H1 (cell line): ENCODE measurements around the gene GALNT18.

Source experiments
- CHD2 ChIP-seq: IDR thresholded peaks from 2 replicates; pipeline ENCODE4 v1.6.1; 2012; ENCODE audit warnings: low read length, improper control_type of control experiment
- CREB1 ChIP-seq: IDR thresholded peaks from 2 replicates; pipeline ENCODE4 v1.6.1; 2012; ENCODE audit warnings: inconsistent platforms
- CTCF ChIP-seq, 3 experiments: IDR thresholded peaks; 1 replicate in 2 of 3; 2 replicates in 1 of 3; pipeline versions ENCODE4 v1.5.1 to v1.6.1; 2011; ENCODE audit warnings: low read length in 3 of 3, mild to moderate bottlenecking in 3 of 3, inconsistent platforms in 2 of 3, low read depth in 1 of 3, moderate library complexity in 1 of 3; ENCODE audit not compliant: insufficient read depth in 1 of 3; ENCODE audit errors: control extremely low read depth in 1 of 3
- EP300 ChIP-seq, 2 experiments: IDR thresholded peaks; 1 replicate in 1 of 2; 2 replicates in 1 of 2; pipeline ENCODE4 v1.6.1; 2011 to 2012; ENCODE audit warnings: low read depth in 2 of 2, low read length in 2 of 2, mild to moderate bottlenecking in 2 of 2, borderline replicate concordance in 1 of 2, inconsistent platforms in 1 of 2, moderate library complexity in 1 of 2
- EZH2 ChIP-seq: fragments of 200-600 bp; sonication (generic); IDR thresholded peaks from 2 replicates; pipeline ENCODE4 v1.7.1; 2012; ENCODE audit warnings: low read depth, mild to moderate bottlenecking, moderate library complexity, low read length, inconsistent platforms; ENCODE audit not compliant: severe bottlenecking
- HDAC6 ChIP-seq: IDR thresholded peaks from one replicate; pipeline ENCODE4 v1.7.1; 2012; ENCODE audit warnings: low read depth, mild to moderate bottlenecking, inconsistent platforms, low read length, moderate library complexity
- POLR2A ChIP-seq, 2 experiments: IDR thresholded peaks; 1 replicate in 1 of 2; 2 replicates in 1 of 2; pipeline ENCODE4 v1.6.1; 2011; ENCODE audit warnings: low read depth in 2 of 2, low read length in 2 of 2, mild to moderate bottlenecking in 2 of 2; ENCODE audit errors: control extremely low read depth in 1 of 2
- POLR2AphosphoS5 ChIP-seq: IDR thresholded peaks from 2 replicates; pipeline ENCODE4 v1.6.1; 2011; ENCODE audit warnings: low read depth, low read length
- RAD21 ChIP-seq, 2 experiments: IDR thresholded peaks in 1 of 2; conservative IDR thresholded peaks in 1 of 2; 2 replicates each; pipeline ENCODE4 v1.6.1; 2011; ENCODE audit warnings: low read depth in 2 of 2, low read length in 2 of 2, improper control_type of control experiment in 1 of 2, inconsistent platforms in 1 of 2, mild to moderate bottlenecking in 1 of 2, moderate library complexity in 1 of 2
- RBBP5 ChIP-seq: IDR thresholded peaks from 2 replicates; pipeline ENCODE4 v1.7.1; 2012; ENCODE audit warnings: low read depth, mild to moderate bottlenecking, inconsistent platforms, low read length, moderate library complexity, borderline replicate concordance
- SIX5 ChIP-seq: IDR thresholded peaks from 2 replicates; pipeline ENCODE4 v1.6.1; 2011; ENCODE audit warnings: mild to moderate bottlenecking, low read depth, low read length
- SP1 ChIP-seq: IDR thresholded peaks from 2 replicates; pipeline ENCODE4 v1.6.1; 2011; ENCODE audit warnings: low read depth, low read length

DNA sequence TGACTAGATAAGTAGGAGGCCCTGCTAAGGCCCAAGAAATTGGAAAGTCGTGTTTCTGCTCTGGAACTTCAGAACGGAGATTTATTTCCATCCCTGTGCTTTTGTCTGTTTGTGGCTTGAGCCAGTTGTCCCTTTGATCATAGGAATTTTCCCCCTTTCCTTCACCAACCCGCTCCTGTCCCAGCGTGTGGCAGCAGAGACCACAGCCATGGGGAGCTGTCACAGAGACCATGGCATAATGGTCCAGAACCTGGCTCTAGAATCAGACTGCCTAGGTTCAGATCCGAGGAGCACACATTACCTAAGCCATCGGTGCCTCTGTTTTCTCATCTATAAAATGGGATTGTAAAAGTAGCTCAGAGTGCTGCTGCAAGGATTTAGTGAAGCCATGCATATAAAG lies 128.1 kb downstream of the GALNT18 start:
- TF ChIP-seq CTCF (IDR thresholded peaks at IDR 0.05; ENCODE audit: control extremely low read depth in 1 of 3, insufficient read depth in 1 of 3, low read depth in 1 of 3, low read length in 3 of 3) = no peak
- TF ChIP-seq HDAC6 = no peak
- no peak for TF ChIP-seq CREB1
- no peak for TF ChIP-seq RBBP5
- no peak for TF ChIP-seq SIX5
- TF ChIP-seq POLR2A (IDR thresholded peaks at IDR 0.05; ENCODE audit: control extremely low read depth in 1 of 2, low read depth in 2 of 2, low read length in 2 of 2) = no peak
- TF ChIP-seq POLR2AphosphoS5 = no peak
- no peak for TF ChIP-seq EZH2
- no peak for TF ChIP-seq EP300 (IDR thresholded peaks at IDR 0.05; ENCODE audit: borderline replicate concordance in 1 of 2, low read depth in 2 of 2, low read length in 2 of 2)
- no peak for TF ChIP-seq CHD2
- TF ChIP-seq SP1 = no peak
- peak; percentile 39 to 54; a peak in 3 of 4 replicates for TF ChIP-seq RAD21 (IDR thresholded peaks at IDR 0.05 in 1 of 2, conservative IDR thresholded peaks at IDR 0.05 in 1 of 2; ENCODE audit: low read depth in 2 of 2, low read length in 2 of 2)
